ENCODE results near the gene NFATC3. TPM values are rescaled to one million over a fixed set of nuclear protein-coding genes. Genes with fewer than 3 reads are reported as not detected.

The NFATC3 gene
- total RNA-seq, 1 experiment from 2014 or later: 12.1 TPM

DNA sequence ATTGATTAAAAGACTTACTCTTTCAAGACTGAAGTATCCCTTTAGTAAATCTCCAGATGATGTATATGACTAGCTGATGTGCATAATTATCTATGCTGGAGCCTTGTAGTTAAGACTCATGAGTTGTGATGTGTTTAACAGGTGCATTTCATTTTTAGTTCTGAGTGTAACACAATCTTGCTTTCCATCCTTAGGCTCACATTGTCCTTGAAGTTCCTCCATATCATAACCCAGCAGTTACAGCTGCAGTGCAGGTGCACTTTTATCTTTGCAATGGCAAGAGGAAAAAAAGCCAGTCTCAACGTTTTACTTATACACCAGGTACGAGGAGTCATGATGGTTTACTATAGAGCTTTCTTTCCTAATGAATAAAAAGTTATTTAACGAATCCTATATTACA is 97.9 kb downstream of the NFATC3 start:
- Histone ChIP-seq H3K27ac (ENCODE audit: low read length) (no peak overlapping the region), H3K27me3 (ENCODE audit: low read length) (no peaks in the 10 kb centered on the region), H3F3A (ENCODE audit: low read length, unreplicated experiment) (no peaks in the 10 kb centered on the region), H3K9me2 (replicated peaks; ENCODE audit: low read length) (no peaks in the 10 kb centered on the region), H3K36me3 (ENCODE audit: low read depth, low read length) (no peaks in the 10 kb centered on the region), H4K20me1 (ENCODE audit: low read length) (no peaks in the 10 kb centered on the region), H3K79me2 (ENCODE audit: low read length) (no peaks in the 10 kb centered on the region), H3K4me1 (ENCODE audit: insufficient read depth, low read length) (no peaks in the 10 kb centered on the region), H3K4me3 (ENCODE audit: low read length) (no peak overlapping the region), H2AFZ (ENCODE audit: low read length) (no peak overlapping the region), H3K9ac (ENCODE audit: low read length) (no peak overlapping the region), H3K4me2 (ENCODE audit: low read length) (no peak overlapping the region), H3K9me3 (ENCODE audit: low read length) (no peaks in the 10 kb centered on the region)
- ATAC-seq (no peak), DNase-seq (no peak)
- TF ChIP-seq EZH2phosphoT487 (IDR thresholded peaks at IDR 0.05; ENCODE audit: borderline replicate concordance, low read length) (no peak), EZH2 (IDR thresholded peaks at IDR 0.05; ENCODE audit: low read length, unreplicated experiment) (no peak)
- TF ChIP-seq, protein P1, sequence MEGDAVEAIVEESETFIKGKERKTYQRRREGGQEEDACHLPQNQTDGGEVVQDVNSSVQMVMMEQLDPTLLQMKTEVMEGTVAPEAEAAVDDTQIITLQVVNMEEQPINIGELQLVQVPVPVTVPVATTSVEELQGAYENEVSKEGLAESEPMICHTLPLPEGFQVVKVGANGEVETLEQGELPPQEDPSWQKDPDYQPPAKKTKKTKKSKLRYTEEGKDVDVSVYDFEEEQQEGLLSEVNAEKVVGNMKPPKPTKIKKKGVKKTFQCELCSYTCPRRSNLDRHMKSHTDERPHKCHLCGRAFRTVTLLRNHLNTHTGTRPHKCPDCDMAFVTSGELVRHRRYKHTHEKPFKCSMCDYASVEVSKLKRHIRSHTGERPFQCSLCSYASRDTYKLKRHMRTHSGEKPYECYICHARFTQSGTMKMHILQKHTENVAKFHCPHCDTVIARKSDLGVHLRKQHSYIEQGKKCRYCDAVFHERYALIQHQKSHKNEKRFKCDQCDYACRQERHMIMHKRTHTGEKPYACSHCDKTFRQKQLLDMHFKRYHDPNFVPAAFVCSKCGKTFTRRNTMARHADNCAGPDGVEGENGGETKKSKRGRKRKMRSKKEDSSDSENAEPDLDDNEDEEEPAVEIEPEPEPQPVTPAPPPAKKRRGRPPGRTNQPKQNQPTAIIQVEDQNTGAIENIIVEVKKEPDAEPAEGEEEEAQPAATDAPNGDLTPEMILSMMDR (conservative IDR thresholded peaks at IDR 0.05; ENCODE audit: low read depth, low read length): no peak
- CTCF ChIA-PET: no interaction called here
- no TSS peak for BruUV-seq (replicated peaks)
- POLR2A ChIA-PET (ENCODE audit: unreplicated experiment): interaction anchor here (0.7 kb wide), 1 partner anchor 16 kb away, joined by 5 read pairs; no protein-coding TSS in a partner anchor
- intact Hi-C loops (cut with micrococcal nuclease): no loop called here

GRCh38 chr16:68186877-68187276 is 101.7 kb downstream of the NFATC3 start:
- H3K4me3 ChIP-seq (ENCODE audit: low read length): no peak overlapping the region
- no peak overlapping the region for H2AFZ ChIP-seq (ENCODE audit: low read length)
- TF ChIP-seq, protein P1 (conservative IDR thresholded peaks at IDR 0.05; ENCODE audit: low read depth, low read length): no peak
- no peak for TF ChIP-seq EZH2 (IDR thresholded peaks at IDR 0.05; ENCODE audit: low read length, unreplicated experiment)
- no peak for TF ChIP-seq EZH2phosphoT487 (IDR thresholded peaks at IDR 0.05; ENCODE audit: borderline replicate concordance, low read length)
- ChIA-PET POLR2A (ENCODE audit: unreplicated experiment) (no interaction called here), CTCF (no interaction called here)
- no peaks in the 10 kb centered on the region for H3K27me3 ChIP-seq (ENCODE audit: low read length)
- H3K4me1 ChIP-seq (ENCODE audit: insufficient read depth, low read length): no peaks in the 10 kb centered on the region
- H3K27ac ChIP-seq (ENCODE audit: low read length): no peak overlapping the region
- no peaks in the 10 kb centered on the region for H3K9me3 ChIP-seq (ENCODE audit: low read length)
- no peaks in the 10 kb centered on the region for H3K9me2 ChIP-seq (replicated peaks; ENCODE audit: low read length)
- no peaks in the 10 kb centered on the region; the same call in 1 of the 2 replicates for H3K36me3 ChIP-seq (ENCODE audit: low read depth, low read length)
- no peaks in the 10 kb centered on the region for H3F3A ChIP-seq (ENCODE audit: low read length, unreplicated experiment)
- no peaks in the 10 kb centered on the region for H4K20me1 ChIP-seq (ENCODE audit: low read length)
- no peak for ATAC-seq
- BruUV-seq (replicated peaks): no TSS peak
- intact Hi-C loops (cut with micrococcal nuclease): no loop called here
- DNase-seq: no peak
- no peak overlapping the region for H3K9ac ChIP-seq (ENCODE audit: low read length)
- H3K4me2 ChIP-seq (ENCODE audit: low read length): no peak overlapping the region
- no peaks in the 10 kb centered on the region for H3K79me2 ChIP-seq (ENCODE audit: low read length)

- intact Hi-C loops (cut with micrococcal nuclease): no loop called here
- ATAC-seq (no peak), DNase-seq (no peak)
- H3K9me2 ChIP-seq (replicated peaks; ENCODE audit: low read length): no peaks in the 10 kb centered on the region
- H3K4me3 ChIP-seq (ENCODE audit: low read length): no peak overlapping the region
- no peak for TF ChIP-seq EZH2phosphoT487 (IDR thresholded peaks at IDR 0.05; ENCODE audit: borderline replicate concordance, low read length)
- POLR2A ChIA-PET (ENCODE audit: unreplicated experiment): interaction anchor here (0.6 kb wide), 1 partner anchor 9 kb away, joined by 6 read pairs; no protein-coding TSS in a partner anchor
- H4K20me1 ChIP-seq (ENCODE audit: low read length): no peaks in the 10 kb centered on the region
- no peaks in the 10 kb centered on the region for H3F3A ChIP-seq (ENCODE audit: low read length, unreplicated experiment)
- no peak overlapping the region for H3K27ac ChIP-seq (ENCODE audit: low read length)
- no TSS peak for BruUV-seq (replicated peaks)
- H3K9me3 ChIP-seq (ENCODE audit: low read length): no peaks in the 10 kb centered on the region
- H3K9ac ChIP-seq (ENCODE audit: low read length): no peak overlapping the region
- no peaks in the 10 kb centered on the region for H3K4me1 ChIP-seq (ENCODE audit: insufficient read depth, low read length)
- no peaks in the 10 kb centered on the region; the same call in 1 of the 2 replicates for H3K36me3 ChIP-seq (ENCODE audit: low read depth, low read length)
- no peaks in the 10 kb centered on the region for H3K79me2 ChIP-seq (ENCODE audit: low read length)
- H2AFZ ChIP-seq (ENCODE audit: low read length): no peak overlapping the region
- CTCF ChIA-PET: no interaction called here
- H3K27me3 ChIP-seq (ENCODE audit: low read length): no peaks in the 10 kb centered on the region
- no peak overlapping the region for H3K4me2 ChIP-seq (ENCODE audit: low read length)
Observed at GRCh38 chr16:68187505-68187904, 102.3 kb downstream of the NFATC3 start.

Data from PC-3 (cell line).